ENCODE results near the gene SCTR.

The SCTR gene

DNA sequence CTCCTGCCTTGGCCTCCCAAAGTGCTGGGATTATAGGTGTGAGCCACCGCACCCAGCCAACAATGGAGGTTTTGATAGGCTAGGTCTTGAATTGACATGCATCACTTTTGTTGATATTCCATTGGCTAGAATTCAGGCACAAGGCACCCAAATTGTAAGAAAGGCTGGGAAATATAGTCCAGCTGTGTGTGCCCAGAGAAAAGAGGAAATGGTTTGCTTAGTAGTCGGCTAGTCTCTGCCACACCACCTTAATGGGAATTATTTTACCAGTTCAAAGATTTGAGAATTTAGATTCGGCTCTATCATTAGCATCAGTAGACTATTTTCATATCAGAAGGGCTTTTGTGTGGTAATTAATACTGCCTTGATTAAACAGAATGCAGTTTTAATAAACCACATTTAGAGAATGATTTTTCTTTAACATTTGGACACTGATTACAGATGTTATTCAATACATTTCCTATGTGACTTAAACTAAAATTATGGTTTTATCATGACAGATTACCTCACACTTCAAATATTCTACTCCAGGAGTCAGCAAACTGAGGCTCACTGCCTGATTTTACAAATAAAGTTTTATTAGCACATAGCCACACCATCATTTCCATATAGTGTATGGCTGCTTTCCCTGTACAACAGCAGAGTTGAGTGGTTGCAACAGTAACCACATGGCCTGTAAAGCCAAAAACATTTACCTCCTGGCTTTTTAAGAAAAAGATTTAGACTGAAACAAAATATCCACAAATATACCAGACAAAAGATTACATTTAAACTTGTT is 130.1 kb downstream of the SCTR start:
- in situ Hi-C loops (cut with HindIII; ENCODE audit: low sequenced_read_pairs), result no loop called here

More for the DNA sequence above, 130.1 kb downstream of the SCTR start:
- TF ChIP-seq, protein P1, sequence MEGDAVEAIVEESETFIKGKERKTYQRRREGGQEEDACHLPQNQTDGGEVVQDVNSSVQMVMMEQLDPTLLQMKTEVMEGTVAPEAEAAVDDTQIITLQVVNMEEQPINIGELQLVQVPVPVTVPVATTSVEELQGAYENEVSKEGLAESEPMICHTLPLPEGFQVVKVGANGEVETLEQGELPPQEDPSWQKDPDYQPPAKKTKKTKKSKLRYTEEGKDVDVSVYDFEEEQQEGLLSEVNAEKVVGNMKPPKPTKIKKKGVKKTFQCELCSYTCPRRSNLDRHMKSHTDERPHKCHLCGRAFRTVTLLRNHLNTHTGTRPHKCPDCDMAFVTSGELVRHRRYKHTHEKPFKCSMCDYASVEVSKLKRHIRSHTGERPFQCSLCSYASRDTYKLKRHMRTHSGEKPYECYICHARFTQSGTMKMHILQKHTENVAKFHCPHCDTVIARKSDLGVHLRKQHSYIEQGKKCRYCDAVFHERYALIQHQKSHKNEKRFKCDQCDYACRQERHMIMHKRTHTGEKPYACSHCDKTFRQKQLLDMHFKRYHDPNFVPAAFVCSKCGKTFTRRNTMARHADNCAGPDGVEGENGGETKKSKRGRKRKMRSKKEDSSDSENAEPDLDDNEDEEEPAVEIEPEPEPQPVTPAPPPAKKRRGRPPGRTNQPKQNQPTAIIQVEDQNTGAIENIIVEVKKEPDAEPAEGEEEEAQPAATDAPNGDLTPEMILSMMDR (IDR thresholded peaks at IDR 0.05; ENCODE audit: low read depth, low read length, missing control alignments), result no peak
- no peak for DNase-seq (ENCODE audit: low read depth)
- H3K4me3 ChIP-seq (ENCODE audit: low read depth, low read length), result no peak overlapping the region
